GM12892 (cell line): ENCODE measurements around the gene TMTC1.

Source experiments
- POLR2A ChIP-seq: IDR thresholded peaks from 2 replicates; pipeline ENCODE4 v1.6.1; 2011; ENCODE audit warnings: low read depth, low read length, control low read depth
- POLR2AphosphoS5 ChIP-seq: IDR thresholded peaks from 2 replicates; pipeline ENCODE4 v1.6.1; 2011; ENCODE audit warnings: low read depth, low read length, control low read depth
- TAF1 ChIP-seq: IDR thresholded peaks from 2 replicates; pipeline ENCODE4 v1.6.1; 2011; ENCODE audit warnings: low read depth, mild to moderate bottlenecking, control low read depth, low read length, borderline replicate concordance

DNA sequence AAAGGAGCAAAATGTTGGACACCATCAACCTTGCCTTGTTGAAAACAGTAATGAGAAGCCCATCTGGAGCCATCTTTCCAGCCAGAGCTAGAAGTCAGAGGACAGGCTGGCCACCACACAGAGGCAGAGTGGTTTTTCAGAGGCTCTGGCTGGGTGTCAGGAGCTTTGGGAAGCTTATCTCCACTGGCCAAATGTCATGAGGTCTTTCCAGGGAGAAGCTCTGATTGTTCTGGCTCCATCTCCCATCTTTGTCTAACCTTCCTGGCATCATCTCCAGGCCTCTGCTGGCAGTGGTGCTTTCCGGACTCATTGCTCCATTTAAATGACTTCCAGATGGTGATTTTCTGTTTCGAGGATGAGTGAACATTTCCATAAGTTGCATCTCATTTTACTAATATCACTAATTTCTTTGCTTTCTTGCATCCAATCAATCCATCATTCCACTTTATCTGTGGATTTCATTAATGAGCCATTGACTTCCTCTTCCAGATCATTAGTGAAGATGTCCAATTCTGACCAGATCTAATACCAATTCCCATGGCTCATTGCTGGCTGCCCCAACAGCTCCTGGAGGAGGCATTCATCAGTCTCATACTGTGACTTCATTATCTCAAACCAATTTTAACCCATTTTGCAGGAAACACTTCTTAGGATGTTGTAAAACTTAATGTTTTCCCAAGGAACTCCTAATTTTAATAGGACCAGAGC, 35.3 kb upstream of the TMTC1 start:
- TF ChIP-seq TAF1 (no peak), POLR2A (no peak), POLR2AphosphoS5 (no peak)
